Osteocyte (in vitro differentiated cells): ENCODE measurements around the gene LRBA. TPM values are rescaled to one million over a fixed set of nuclear protein-coding genes. Genes with fewer than 3 reads are reported as not detected.

Experiments
- DNase-seq: peaks from one replicate; pipeline ENCODE4 v3.0.0; 2021; ENCODE audit warnings: mixed read lengths; ENCODE audit not compliant: unreplicated experiment; ENCODE audit errors: extremely low spot score
- H3K27ac Mint-ChIP-seq: one replicate; pipeline ENCODE4 v1.8.0; 2021; ENCODE audit warnings: mild to moderate bottlenecking, mixed read lengths; ENCODE audit not compliant: unreplicated experiment
- H3K27me3 Mint-ChIP-seq: one replicate; pipeline ENCODE4 v1.8.0; 2021; ENCODE audit warnings: mixed read lengths; ENCODE audit not compliant: unreplicated experiment
- H3K36me3 Mint-ChIP-seq: one replicate; pipeline ENCODE4 v1.8.0; 2021; ENCODE audit warnings: mixed read lengths; ENCODE audit not compliant: unreplicated experiment
- H3K4me1 Mint-ChIP-seq: one replicate; pipeline ENCODE4 v1.8.0; 2021; ENCODE audit warnings: mixed read lengths; ENCODE audit not compliant: unreplicated experiment
- H3K4me3 Mint-ChIP-seq: one replicate; pipeline ENCODE4 v1.8.0; 2021; ENCODE audit warnings: mild to moderate bottlenecking, moderate library complexity, mixed read lengths; ENCODE audit not compliant: unreplicated experiment
- H3K9me3 Mint-ChIP-seq: one replicate; pipeline ENCODE4 v1.8.0; 2021; ENCODE audit warnings: mixed read lengths; ENCODE audit not compliant: unreplicated experiment
- CTCF ChIP-seq: fragments of 200-600 bp; sonication (generic); IDR thresholded peaks from 2 replicates; pipeline ENCODE4 v1.5.0; 2021; ENCODE audit warnings: antibody characterized with exemption, mild to moderate bottlenecking, moderate library complexity
- total RNA-seq: library from RNA; stranded (reverse); gene quantifications from 2 replicates; pipeline ENCODE4 v1.2.1, GENCODE V29; 2021

The LRBA gene
- total RNA-seq, 1 donor from 2014 or later = 40.8 TPM

DNA sequence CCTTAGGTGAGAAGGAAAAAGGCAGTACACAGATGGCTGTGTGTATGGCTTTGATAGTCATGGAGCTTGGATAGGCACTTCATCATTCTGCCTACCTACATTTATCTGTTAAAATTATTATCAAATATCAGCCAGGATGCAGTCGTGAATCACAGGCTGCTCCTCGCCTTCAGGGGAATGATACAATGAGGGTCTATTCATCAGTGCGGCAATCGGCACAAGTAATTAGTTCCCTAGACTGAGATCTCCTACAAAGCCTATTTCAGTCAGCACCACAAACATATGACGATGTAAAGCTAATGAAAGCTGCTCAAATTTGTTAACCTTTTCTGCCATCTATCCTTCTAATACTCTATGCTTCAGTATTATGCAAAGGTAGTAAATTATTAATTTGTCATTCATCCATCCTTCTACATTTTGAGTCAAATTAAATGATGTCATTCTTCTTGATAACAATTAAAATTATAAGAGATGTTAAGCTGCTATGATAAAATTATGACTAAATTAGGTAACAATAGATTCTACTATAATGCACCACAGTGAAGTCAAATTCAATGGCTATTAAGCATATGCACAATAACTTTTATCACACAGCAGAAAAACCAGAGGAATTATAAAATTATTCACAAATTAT is 414.2 kb downstream of the LRBA start:
- H3K36me3 Mint-ChIP-seq = peaks cover 7% of the 10 kb centered on the region
- H3K4me1 Mint-ChIP-seq = peaks cover 14% of the 10 kb centered on the region
- TF ChIP-seq CTCF = no peak
- H3K9me3 Mint-ChIP-seq = no peaks in the 10 kb centered on the region
- no peak overlapping the region for H3K27ac Mint-ChIP-seq
- H3K27me3 Mint-ChIP-seq = no peaks in the 10 kb centered on the region
- DNase-seq = no peak
- no peak overlapping the region for H3K4me3 Mint-ChIP-seq

- peaks cover 18% of the 10 kb centered on the region for H3K4me1 Mint-ChIP-seq
These were observed 415.5 kb downstream of the LRBA start for GRCh38 chr4:150599547-150599946.

DNA sequence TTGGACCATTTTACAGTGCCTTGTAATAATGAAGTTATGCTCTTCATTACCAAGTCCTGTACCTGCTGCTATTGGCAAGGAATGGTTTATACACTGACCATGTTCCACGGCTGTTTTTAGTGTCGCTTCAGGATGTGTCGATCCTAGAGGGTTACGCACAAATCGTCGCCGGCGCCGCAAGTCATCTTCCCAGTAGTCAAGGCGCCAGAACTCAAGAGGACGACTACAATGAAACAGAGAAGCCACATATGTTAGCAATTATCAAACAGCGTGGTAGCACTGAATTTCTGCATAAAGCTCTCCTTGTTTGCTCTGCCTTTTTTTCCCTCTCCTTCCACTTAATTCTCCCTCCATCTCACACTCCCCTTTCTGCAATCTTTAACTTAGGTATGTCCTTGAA is 416.2 kb downstream of the LRBA start:
- peak overlapping the region; percentile 42 for H3K4me3 Mint-ChIP-seq
- no peaks in the 10 kb centered on the region for H3K9me3 Mint-ChIP-seq
- peaks cover 7% of the 10 kb centered on the region for H3K36me3 Mint-ChIP-seq
- no peaks in the 10 kb centered on the region for H3K27me3 Mint-ChIP-seq
- peaks cover 23% of the 10 kb centered on the region for H3K4me1 Mint-ChIP-seq
- H3K27ac Mint-ChIP-seq = peak overlapping the region; percentile 80
- TF ChIP-seq CTCF = no peak
- no peak for DNase-seq

More at GRCh38 chr4:150599547-150599946, 415.5 kb downstream of the LRBA start:
- H3K9me3 Mint-ChIP-seq = no peaks in the 10 kb centered on the region
- peaks cover 7% of the 10 kb centered on the region for H3K36me3 Mint-ChIP-seq
- no peak overlapping the region for H3K27ac Mint-ChIP-seq
- no peak for DNase-seq
- H3K27me3 Mint-ChIP-seq = no peaks in the 10 kb centered on the region
- H3K4me3 Mint-ChIP-seq = no peak overlapping the region
- TF ChIP-seq CTCF = no peak

DNA sequence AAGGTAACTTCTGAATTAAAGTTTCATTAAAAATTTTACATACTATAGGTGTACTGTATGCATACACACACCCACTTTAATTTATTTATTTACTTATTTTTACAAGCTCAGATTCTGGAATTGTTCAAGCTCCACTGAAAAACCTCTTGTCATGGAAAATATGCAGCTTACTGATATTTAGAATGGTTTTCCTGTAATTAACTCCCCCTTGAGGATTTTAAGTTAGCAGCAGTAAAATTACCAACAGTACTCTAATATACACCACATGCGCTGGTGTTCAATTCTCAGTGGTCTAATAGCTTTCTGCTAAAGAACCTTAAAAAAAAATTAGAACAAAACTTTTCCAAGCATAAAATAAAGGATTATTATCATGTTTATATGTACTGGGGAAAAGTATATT is 421.1 kb downstream of the LRBA start:
- peak; percentile 50 for TF ChIP-seq CTCF
- Mint-ChIP-seq H3K27ac (peak overlapping the region; percentile 35), H3K36me3 (peaks cover 6% of the 10 kb centered on the region), H3K27me3 (no peaks in the 10 kb centered on the region), H3K4me3 (no peak overlapping the region), H3K4me1 (peaks cover 59% of the 10 kb centered on the region), H3K9me3 (no peaks in the 10 kb centered on the region)
- DNase-seq = no peak

- Mint-ChIP-seq H3K4me1 (peaks cover 67% of the 10 kb centered on the region), H3K4me3 (peak overlapping the region; percentile 99), H3K27ac (peak overlapping the region; percentile 87), H3K27me3 (no peaks in the 10 kb centered on the region), H3K9me3 (no peaks in the 10 kb centered on the region), H3K36me3 (no peaks in the 10 kb centered on the region)
- TF ChIP-seq CTCF = no peak
- no peak for DNase-seq
These were observed 423.2 kb downstream of the LRBA start for GRCh38 chr4:150591904-150592303.
